Activated T-cell treated with anti-CD3 and anti-CD28 coated beads, Interleukin-2, amount 50 U/mL, for 4 hours (primary cell): ENCODE measurements around the gene AXIN1. TPM values are rescaled to one million over a fixed set of nuclear protein-coding genes. Genes with fewer than 3 reads are reported as not detected.
A peak's percentile ranks its signal among the peaks of the same experiment; 100 is the strongest.
"Not testable (repeated sequence)": the region's sequence is repeated elsewhere in the genome, so short reads cannot be mapped to it uniquely, and the experiment has no call there.

Experiments used
- ATAC-seq, 2 donors: fragments of 200-7000 bp; cut with Tn5 transposase; one replicate each; pipeline ENCODE4 v1.10.0; 2021
- DNase-seq: peaks from one replicate; pipeline ENCODE4 v3.0.0-alpha.2; 2020
- H3K27me3 Mint-ChIP-seq: one replicate; pipeline ENCODE4 v1.8.0; 2021; ENCODE audit warnings: low read depth, mixed read lengths
- H3K36me3 Mint-ChIP-seq: one replicate; pipeline ENCODE4 v1.8.0; 2022; ENCODE audit warnings: mixed read lengths; ENCODE audit not compliant: insufficient read depth
- H3K4me1 Mint-ChIP-seq: one replicate; pipeline ENCODE4 v1.8.0; 2021; ENCODE audit warnings: low read depth, mixed read lengths
- H3K4me3 Mint-ChIP-seq: one replicate; pipeline ENCODE4 v1.8.0; 2021; ENCODE audit warnings: mild to moderate bottlenecking, moderate library complexity, mixed read lengths
- H3K9me3 Mint-ChIP-seq: one replicate; pipeline ENCODE4 v1.8.0; 2021; ENCODE audit warnings: mixed read lengths
- total RNA-seq, 3 donors: library from RNA; stranded (reverse); gene quantifications; one replicate each; pipeline ENCODE4 v1.2.1, GENCODE V29; 2021

Gene AXIN1
- total RNA-seq, 3 donors from 2014 or later, result 34.1 to 40.4 (median 35.4) TPM

DNA sequence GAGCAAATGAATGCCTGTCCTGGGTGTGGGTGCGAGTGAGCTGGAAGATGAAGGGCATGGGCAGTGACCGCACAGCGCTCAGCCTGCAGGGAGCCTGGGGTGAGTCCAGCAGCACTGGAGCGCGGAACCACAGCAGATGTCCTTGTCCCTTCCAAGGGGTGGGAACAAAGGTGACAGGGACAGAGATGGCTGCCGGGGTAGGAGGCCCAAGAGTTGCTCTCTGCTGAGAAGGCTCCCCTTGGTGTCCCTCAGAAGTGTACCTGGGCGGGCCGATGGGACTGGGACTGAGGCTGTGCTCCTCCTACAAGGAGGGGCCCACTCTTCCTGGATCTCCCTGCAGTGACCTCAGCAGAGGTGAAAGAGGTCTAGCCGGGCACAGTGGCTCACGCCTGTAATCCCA lies 36.8 kb upstream of the AXIN1 start:
- no peaks in the 10 kb centered on the region for H3K9me3 Mint-ChIP-seq
- H3K36me3 Mint-ChIP-seq, result no peaks in the 10 kb centered on the region
- no peak overlapping the region for H3K4me3 Mint-ChIP-seq
- DNase-seq, result no peak
- H3K27me3 Mint-ChIP-seq, result no peaks in the 10 kb centered on the region
- peaks cover 13% of the 10 kb centered on the region for H3K4me1 Mint-ChIP-seq
- no peak for ATAC-seq

DNA sequence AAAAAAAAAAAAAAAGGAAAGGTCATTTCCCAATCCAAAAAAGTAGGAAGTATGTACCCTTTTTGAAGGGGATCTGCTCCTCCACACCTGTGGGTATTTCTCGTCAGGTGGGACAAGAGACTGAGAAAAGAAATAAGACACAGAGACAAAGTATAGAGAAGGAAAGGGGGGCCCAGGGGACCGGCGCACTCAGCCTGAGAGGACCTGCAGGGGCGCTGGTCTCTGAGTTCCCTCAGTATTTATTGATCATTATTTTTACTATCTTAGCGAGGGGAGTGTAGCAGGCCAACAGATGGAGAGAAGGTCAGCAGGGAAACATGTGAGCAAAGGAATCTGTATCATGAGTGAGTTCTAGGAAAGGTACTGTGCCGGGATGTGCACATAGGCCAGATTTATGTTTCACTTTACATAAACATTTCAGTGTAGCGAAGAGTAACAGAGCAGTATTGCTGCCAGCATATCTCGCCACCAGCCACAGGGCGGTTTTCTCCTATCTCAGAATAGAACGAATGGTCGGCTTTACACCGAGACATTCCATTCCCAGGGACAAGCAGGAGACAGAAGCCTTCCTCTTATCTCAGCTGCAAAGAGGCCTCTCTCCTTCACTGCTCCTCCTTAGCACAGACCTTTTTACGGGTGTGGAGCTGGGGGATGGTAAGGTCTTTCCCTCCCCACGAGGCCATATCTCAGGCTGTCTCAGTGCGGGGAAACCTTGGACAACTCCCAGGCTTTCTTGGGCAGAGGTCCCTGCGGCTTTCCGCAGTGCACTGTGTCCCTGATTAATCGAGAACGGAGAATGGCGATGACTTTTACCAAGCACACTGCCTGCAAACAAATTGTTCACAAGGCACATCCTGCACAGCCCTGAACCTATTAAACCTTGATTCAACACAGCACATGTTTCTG lies 35.5 kb upstream of the AXIN1 start:
- DNase-seq, ATAC-seq, H3K36me3 Mint-ChIP-seq, H3K27me3 Mint-ChIP-seq, H3K4me3 Mint-ChIP-seq, H3K9me3 Mint-ChIP-seq: not testable (repeated sequence)
- H3K4me1 Mint-ChIP-seq, result peaks cover 23% of the 10 kb centered on the region

GRCh38 chr16:386641-387156 lies 34.2 kb upstream of the AXIN1 start:
- no peak for DNase-seq
- no peaks in the 10 kb centered on the region for H3K9me3 Mint-ChIP-seq
- H3K27me3 Mint-ChIP-seq, result no peaks in the 10 kb centered on the region
- H3K4me3 Mint-ChIP-seq, result no peak overlapping the region
- ATAC-seq, result no peak
- H3K4me1 Mint-ChIP-seq, result peaks cover 20% of the 10 kb centered on the region
- no peaks in the 10 kb centered on the region for H3K36me3 Mint-ChIP-seq

DNA sequence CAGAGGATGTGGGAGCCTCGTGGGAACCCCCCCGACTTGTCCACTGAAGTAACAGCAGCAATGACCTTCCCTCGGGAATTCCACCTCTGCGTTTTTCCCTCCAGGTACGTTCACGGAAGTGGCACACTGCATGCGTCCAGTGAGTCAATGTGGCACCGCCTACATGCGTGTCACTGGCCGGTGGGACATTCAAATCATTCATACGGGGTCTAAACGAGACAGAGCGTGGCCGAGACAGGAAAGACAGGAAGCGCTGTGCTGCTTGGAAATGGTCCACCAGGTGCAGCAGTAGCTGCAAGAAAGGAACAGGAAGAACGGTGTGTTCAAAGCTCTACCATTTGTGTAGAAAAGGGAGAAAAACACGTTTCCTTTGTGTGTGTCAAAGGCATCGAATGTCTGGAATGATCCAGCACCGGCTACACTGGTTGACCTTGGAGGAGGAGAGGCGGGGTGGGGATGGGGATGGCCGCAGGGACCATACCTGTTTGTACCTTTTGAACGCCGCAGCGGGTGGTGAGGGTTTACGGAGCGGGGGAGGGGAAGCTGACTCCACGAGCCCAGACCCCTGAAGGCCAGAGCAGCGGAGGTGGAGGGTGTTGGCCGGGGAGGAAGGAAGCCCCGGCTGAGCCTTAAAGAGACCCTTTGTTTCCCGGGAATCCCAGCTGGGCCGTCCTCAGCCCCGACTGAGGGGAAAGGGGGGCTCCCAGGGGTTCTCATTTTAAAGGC lies 31.0 kb upstream of the AXIN1 start:
- ATAC-seq (peak; percentile 17 to 30), DNase-seq (peak; percentile 37)
- Mint-ChIP-seq H3K4me3 (peak overlapping the region; percentile 83), H3K9me3 (no peaks in the 10 kb centered on the region), H3K27me3 (no peaks in the 10 kb centered on the region), H3K36me3 (no peaks in the 10 kb centered on the region), H3K4me1 (peaks cover 29% of the 10 kb centered on the region)

- ATAC-seq (peak; percentile 69 to 74), DNase-seq (peak; percentile 56)
- Mint-ChIP-seq H3K4me3 (peak within 1 kb of the TSS; percentile 83), H3K27me3 (no peaks in the 10 kb centered on the region), H3K36me3 (no peaks in the 10 kb centered on the region), H3K4me1 (peaks cover 29% of the 10 kb centered on the region), H3K9me3 (no peaks in the 10 kb centered on the region)
Measured at GRCh38 chr16:381789-382717, 29.5 kb upstream of the AXIN1 start, which contains the start of gene PGAP6. Gene PGAP6, minus strand, starts transcription at chr16:381978. Its CDS starts 157 bp downstream, at chr16:381821.

DNA sequence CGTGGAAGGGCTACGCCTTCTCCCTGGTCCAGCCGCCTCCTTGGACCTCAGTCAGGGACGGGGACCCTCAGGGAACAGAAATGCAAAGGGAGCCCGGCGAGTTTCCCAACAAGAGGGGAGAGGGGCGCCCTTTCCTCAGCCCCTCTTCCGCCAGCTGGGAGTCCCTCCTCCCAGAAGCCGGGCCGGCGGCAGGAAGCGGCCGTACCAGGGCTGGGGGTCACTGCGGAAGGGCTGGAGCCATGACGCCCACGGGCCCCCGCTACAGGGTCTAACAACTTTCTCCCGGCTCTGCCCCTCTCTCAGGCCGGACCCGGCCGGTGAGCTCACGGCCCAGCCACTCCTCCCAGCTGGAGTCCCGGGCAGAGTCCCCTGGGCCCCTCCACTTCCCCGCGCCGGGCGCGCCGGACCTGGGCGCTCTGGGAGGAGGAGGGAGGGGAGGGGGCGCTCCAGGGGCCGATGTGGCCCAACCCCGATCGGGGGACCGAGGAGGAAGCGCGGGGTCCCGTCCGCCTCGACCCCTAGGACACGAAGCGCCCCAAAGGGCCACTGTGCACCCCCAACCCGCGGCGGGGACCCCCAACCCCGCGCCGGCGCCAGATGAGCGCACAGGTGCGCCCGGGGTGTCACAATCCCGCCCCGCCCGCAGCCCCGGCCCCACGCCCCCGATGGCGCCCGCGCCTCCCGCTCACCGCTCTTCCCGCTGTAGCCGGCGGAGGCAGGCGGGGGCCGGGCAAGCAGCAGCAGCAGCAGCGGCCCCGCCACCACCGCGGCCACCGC lies 28.7 kb upstream of the AXIN1 start:
- peaks cover 29% of the 10 kb centered on the region for H3K4me1 Mint-ChIP-seq
- ATAC-seq, result peak; percentile 31 to 46
- no peak for DNase-seq

GRCh38 chr16:380762-381011 lies 28.2 kb upstream of the AXIN1 start:
- peak overlapping the region; percentile 78 for H3K4me3 Mint-ChIP-seq
- H3K27me3 Mint-ChIP-seq, result no peaks in the 10 kb centered on the region
- H3K36me3 Mint-ChIP-seq, result no peaks in the 10 kb centered on the region
- no peak for DNase-seq
- H3K9me3 Mint-ChIP-seq, result no peaks in the 10 kb centered on the region
- H3K4me1 Mint-ChIP-seq, result peaks cover 29% of the 10 kb centered on the region
- ATAC-seq, result no peak

More for the DNA sequence above, 28.7 kb upstream of the AXIN1 start:
- no peaks in the 10 kb centered on the region for H3K9me3 Mint-ChIP-seq
- no peaks in the 10 kb centered on the region for H3K27me3 Mint-ChIP-seq
- peak overlapping the region; percentile 76 for H3K4me3 Mint-ChIP-seq
- H3K36me3 Mint-ChIP-seq, result no peaks in the 10 kb centered on the region

DNA sequence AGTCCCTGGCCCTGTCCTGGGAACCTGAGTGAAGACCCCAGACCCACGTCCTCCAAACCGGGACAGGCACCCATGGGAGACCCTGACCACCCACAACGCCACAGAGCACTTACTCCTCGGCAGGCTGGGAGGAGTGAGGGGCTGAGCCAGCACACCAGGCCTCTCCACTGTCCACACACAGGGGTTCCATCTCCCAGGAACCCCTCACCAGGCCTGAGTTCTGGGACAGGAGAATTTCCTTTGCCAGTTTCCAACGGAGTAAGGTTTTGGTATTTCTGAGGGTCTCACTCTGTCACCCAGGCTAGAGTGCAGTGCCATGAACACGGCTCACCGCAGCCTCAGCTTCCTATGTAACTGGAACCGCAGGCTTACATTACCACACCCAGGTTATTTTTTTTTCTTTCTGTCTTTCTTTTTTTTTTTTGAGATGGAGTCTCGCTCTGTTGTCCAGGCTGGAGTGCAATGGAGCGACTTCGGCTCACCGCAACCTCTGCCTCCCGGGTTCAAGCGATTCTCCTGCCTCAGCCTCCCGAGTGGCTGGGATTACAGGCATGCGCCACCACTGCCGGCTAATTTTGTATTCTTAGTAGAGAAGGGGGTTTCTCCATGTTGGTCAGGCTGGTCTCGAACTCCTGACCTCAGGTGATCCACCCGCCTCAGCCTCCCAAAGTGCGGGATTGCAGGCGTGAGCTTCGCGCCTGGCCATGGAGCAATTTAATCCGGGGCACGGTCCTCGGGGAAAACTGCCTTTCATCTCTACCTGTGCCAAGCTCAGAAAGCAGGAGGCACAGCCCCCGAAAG lies 27.6 kb upstream of the AXIN1 start:
- Mint-ChIP-seq H3K9me3 (no peaks in the 10 kb centered on the region), H3K27me3 (no peaks in the 10 kb centered on the region), H3K4me3 (peak overlapping the region; percentile 78), H3K4me1 (peaks cover 29% of the 10 kb centered on the region), H3K36me3 (no peaks in the 10 kb centered on the region)
- ATAC-seq (no peak), DNase-seq (no peak)

DNA sequence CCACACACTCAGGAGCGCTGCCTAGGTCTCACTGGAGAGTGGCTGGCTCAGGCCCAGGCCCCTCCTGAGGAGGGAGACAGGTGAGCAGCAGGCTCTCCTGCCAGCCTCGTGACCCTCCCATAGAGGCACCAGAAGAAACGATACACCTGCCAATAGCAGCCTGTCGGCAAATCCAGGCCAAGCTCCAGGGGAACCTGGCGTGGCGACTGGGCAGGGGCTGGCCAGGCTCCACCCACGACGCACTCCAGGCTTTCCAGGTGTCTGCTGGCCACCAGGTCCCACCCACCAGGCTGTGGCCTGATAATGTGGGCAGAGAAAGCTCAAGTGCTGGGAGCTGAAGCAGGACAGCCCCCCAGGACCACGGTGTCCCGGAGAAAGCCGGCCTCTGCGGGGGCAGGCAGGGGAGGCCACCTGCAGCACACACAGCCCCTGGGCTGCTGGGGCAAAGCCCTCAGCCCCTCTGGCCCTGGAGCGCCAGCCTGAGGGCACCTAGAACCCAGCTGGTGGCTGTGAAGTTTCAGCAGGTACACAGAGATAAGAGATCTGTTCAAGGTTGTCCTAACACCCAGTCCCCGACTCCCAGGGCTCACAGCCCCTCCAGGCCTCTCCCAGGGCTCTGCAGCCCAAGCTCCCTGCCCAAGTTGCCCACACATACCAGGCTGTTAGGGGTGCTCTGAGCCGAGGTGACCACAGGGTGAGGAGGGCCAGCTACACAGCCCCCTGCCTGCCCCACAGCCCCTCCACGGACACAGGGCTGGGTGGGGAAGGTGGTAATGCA lies 26.8 kb upstream of the AXIN1 start:
- Mint-ChIP-seq H3K4me1 (peaks cover 29% of the 10 kb centered on the region), H3K36me3 (no peaks in the 10 kb centered on the region), H3K9me3 (no peaks in the 10 kb centered on the region)

GRCh38 chr16:378821-379182 lies 26.3 kb upstream of the AXIN1 start:
- Mint-ChIP-seq H3K27me3 (no peaks in the 10 kb centered on the region), H3K9me3 (no peaks in the 10 kb centered on the region), H3K4me1 (peaks cover 25% of the 10 kb centered on the region), H3K36me3 (no peaks in the 10 kb centered on the region), H3K4me3 (no peak overlapping the region)
- DNase-seq (no peak), ATAC-seq (no peak)

More for the DNA sequence above, 26.8 kb upstream of the AXIN1 start:
- DNase-seq (no peak), ATAC-seq (no peak)
- Mint-ChIP-seq H3K27me3 (no peaks in the 10 kb centered on the region), H3K4me3 (peak overlapping the region; percentile 78)

DNA sequence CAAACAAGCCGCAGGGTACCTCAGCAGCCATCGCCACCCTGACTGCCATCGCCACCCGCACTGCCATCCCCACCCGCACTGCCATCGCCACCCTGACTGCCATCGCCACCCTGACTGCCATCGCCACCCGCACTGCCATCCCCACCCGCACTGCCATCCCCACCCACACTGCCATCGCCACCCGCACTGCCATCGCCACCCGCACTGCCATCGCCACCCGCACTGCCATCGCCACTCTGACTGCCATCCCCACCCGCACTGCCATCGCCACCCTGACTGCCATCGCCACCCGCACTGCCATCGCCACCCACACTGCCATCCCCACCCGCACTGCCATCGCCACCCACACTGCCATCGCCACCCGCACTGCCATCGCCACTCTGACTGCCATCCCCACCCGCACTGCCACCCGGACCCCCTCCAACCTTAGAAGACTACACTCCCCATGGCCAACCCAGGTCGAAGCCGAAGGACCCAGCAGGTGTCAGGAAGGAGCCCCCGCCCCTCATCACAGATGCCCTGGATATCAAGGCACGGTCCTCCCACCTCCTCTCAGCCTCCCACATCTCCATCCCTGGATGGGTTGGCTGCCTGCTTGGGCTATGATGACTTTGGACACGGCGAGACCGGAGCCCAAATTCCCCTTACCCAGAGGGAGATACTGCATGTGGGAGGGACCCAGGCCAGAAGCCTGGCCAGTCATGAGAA lies 25.7 kb upstream of the AXIN1 start:
- ATAC-seq, H3K27me3 Mint-ChIP-seq, DNase-seq, H3K36me3 Mint-ChIP-seq, H3K4me3 Mint-ChIP-seq, H3K9me3 Mint-ChIP-seq: not testable (repeated sequence)
- peaks cover 21% of the 10 kb centered on the region for H3K4me1 Mint-ChIP-seq

DNA sequence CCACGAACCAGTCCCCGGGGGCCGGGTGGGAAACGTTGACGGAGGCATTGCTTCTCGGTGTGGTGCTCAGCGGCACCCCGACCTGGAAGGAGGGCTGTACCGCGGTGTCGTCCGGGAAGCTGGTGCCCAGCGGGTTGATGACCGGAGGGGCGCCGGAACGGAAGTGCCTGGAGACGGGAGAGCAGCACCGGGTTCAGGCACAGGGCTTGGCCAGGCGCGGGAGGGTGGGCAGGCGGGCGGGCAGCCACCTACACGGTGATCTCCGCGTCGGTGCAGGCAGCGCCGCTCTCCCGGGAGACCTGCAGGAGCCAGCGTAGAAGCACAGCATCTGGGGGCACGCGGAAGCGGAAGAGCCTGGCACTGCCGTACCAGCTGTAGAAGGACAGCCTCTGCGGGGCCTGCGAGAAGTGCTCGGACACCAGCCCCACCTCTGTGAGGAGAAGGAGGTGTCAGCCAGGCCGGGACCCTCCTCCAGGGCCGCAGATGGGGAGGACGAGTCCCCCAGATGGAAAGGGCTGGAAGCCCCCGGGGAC lies 25.0 kb upstream of the AXIN1 start:
- DNase-seq, result no peak

More for the DNA sequence above, 25.0 kb upstream of the AXIN1 start:
- Mint-ChIP-seq H3K4me1 (peaks cover 14% of the 10 kb centered on the region), H3K36me3 (no peaks in the 10 kb centered on the region), H3K27me3 (no peaks in the 10 kb centered on the region), H3K9me3 (no peaks in the 10 kb centered on the region), H3K4me3 (no peak overlapping the region)
- no peak for ATAC-seq
